ENCODE data around the gene ONECUT2. TPM values are rescaled to one million over a fixed set of nuclear protein-coding genes. Genes with fewer than 3 reads are reported as not detected.

The ONECUT2 gene
- total and polyA plus RNA-seq, 9 of the 15 experiments (the other 6 are each of a cell fraction or from before 2014, with no cell fraction given), result 0.27 to 2.5 (median 0.83) TPM

- intact Hi-C loops (cut with micrococcal nuclease) (no loop called here), in situ Hi-C loops (cut with MboI) (no loop called here)
- no peaks in the 10 kb centered on the region for H3K9me3 ChIP-seq (replicated peaks; ENCODE audit: control insufficient read depth, insufficient read depth, low read depth, low read length)
- POLR2A ChIA-PET, result interaction anchor here (0.8 kb wide), 1 partner anchor 9 kb away, joined by 3 read pairs; no protein-coding TSS in a partner anchor
- no peak for FAIRE-seq
- H3K9ac ChIP-seq (ENCODE audit: insufficient read depth in 1 of 2, low read depth in 2 of 2, low read length in 2 of 2), result no peak overlapping the region
- CTCF ChIA-PET (ENCODE audit: low intra/inter-chr PET ratio), result no interaction called here
- no peak overlapping the region for H2AFZ ChIP-seq (ENCODE audit: low read depth, low read length)
- DNase-seq (ENCODE audit: extremely low read depth in 1 of 4, low spot score in 3 of 4), result no peak
- H3K4me1 ChIP-seq (replicated peaks in 1 of 2; ENCODE audit: control insufficient read depth in 2 of 2, insufficient read depth in 2 of 2, low read length in 2 of 2), result no peaks in the 10 kb centered on the region
- peaks cover 2 to 3% of the 10 kb centered on the region in 2 experiments; a peak in 1 of 5 replicates for H3K27me3 ChIP-seq (ENCODE audit: control insufficient read depth in 2 of 2, insufficient read depth in 2 of 2, low read length in 2 of 2)
- TF ChIP-seq ZFP36 (IDR thresholded peaks at IDR 0.05; ENCODE audit: low read depth, low read length, partially characterized antibody), result no peak
- no peak for TF ChIP-seq LEF1 (IDR thresholded peaks at IDR 0.05)
- no TSS peak for BruUV-seq (replicated peaks)
- no peaks in the 10 kb centered on the region for H3K36me3 ChIP-seq (ENCODE audit: control insufficient read depth, insufficient read depth, low read length)
- no peaks in the 10 kb centered on the region for H3K79me2 ChIP-seq (ENCODE audit: control insufficient read depth, insufficient read depth, low read length)
- no peak overlapping the region for H3K4me2 ChIP-seq (ENCODE audit: insufficient read depth, low read length)
- H3K9me1 ChIP-seq (ENCODE audit: control insufficient read depth, insufficient read depth, low read length), result no peaks in the 10 kb centered on the region
- no peaks in the 10 kb centered on the region for H4K20me1 ChIP-seq (replicated peaks; ENCODE audit: control insufficient read depth, insufficient read depth, low read length)
- no peak overlapping the region for H3K27ac ChIP-seq (ENCODE audit: extremely low read depth, low read depth, low read length)
- H3K4me3 ChIP-seq, result no peak overlapping the region
- WGBS (ENCODE audit: insufficient coverage, low coverage, missing lambda C conversion rate), result 11% methylated on average over 3 of the region's 3 CpGs
- ATAC-seq, result no peak
Measured at GRCh38 chr18:57422313-57422872, 12.8 kb upstream of the ONECUT2 start.

- Histone ChIP-seq H3K36me3 (ENCODE audit: control insufficient read depth, insufficient read depth, low read length) (no peaks in the 10 kb centered on the region), H3K9ac (ENCODE audit: insufficient read depth in 1 of 2, low read depth in 2 of 2, low read length in 2 of 2) (no peak overlapping the region), H3K4me1 (replicated peaks in 1 of 2; ENCODE audit: control insufficient read depth in 2 of 2, insufficient read depth in 2 of 2, low read length in 2 of 2) (peaks cover 0 to 3% of the 10 kb centered on the region in 2 experiments; a peak in 1 of 5 replicates), H3K4me3 (no peak overlapping the region), H4K20me1 (replicated peaks; ENCODE audit: control insufficient read depth, insufficient read depth, low read length) (no peaks in the 10 kb centered on the region), H3K9me1 (ENCODE audit: control insufficient read depth, insufficient read depth, low read length) (no peaks in the 10 kb centered on the region), H2AFZ (ENCODE audit: low read depth, low read length) (no peak overlapping the region), H3K4me2 (ENCODE audit: insufficient read depth, low read length) (no peak overlapping the region), H3K9me3 (replicated peaks; ENCODE audit: control insufficient read depth, insufficient read depth, low read depth, low read length) (no peaks in the 10 kb centered on the region), H3K27me3 (ENCODE audit: control insufficient read depth in 2 of 2, insufficient read depth in 2 of 2, low read length in 2 of 2) (peaks cover 2 to 14% of the 10 kb centered on the region in 2 experiments; a peak in 1 of 5 replicates), H3K79me2 (ENCODE audit: control insufficient read depth, insufficient read depth, low read length) (no peaks in the 10 kb centered on the region), H3K27ac (ENCODE audit: extremely low read depth, low read depth, low read length) (no peak overlapping the region)
- CTCF ChIA-PET (ENCODE audit: low intra/inter-chr PET ratio), result no interaction called here
- DNase-seq (ENCODE audit: extremely low read depth in 1 of 4, low spot score in 3 of 4) (no peak), FAIRE-seq (no peak), ATAC-seq (no peak)
- TF ChIP-seq ZNF696 (CRISPR knock-in tag; conservative IDR thresholded peaks at IDR 0.05), result no peak
- TF ChIP-seq, protein P1, sequence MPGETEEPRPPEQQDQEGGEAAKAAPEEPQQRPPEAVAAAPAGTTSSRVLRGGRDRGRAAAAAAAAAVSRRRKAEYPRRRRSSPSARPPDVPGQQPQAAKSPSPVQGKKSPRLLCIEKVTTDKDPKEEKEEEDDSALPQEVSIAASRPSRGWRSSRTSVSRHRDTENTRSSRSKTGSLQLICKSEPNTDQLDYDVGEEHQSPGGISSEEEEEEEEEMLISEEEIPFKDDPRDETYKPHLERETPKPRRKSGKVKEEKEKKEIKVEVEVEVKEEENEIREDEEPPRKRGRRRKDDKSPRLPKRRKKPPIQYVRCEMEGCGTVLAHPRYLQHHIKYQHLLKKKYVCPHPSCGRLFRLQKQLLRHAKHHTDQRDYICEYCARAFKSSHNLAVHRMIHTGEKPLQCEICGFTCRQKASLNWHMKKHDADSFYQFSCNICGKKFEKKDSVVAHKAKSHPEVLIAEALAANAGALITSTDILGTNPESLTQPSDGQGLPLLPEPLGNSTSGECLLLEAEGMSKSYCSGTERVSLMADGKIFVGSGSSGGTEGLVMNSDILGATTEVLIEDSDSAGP (CRISPR knock-in tag; IDR thresholded peaks at IDR 0.05), result no peak
- no peak for TF ChIP-seq RBM14 (IDR thresholded peaks at IDR 0.05; ENCODE audit: borderline replicate concordance, insufficient read depth, low read depth, low read length)
- TF ChIP-seq ZFP36 (IDR thresholded peaks at IDR 0.05; ENCODE audit: low read depth, low read length, partially characterized antibody), result no peak
- no TSS peak for BruUV-seq (replicated peaks)
- POLR2A ChIA-PET, result no interaction called here
- intact Hi-C loops (cut with micrococcal nuclease) (no loop called here), in situ Hi-C loops (cut with MboI) (no loop called here)
Measured at GRCh38 chr18:57423821-57424220, 11.4 kb upstream of the ONECUT2 start.
